Stomach (tissue), 9 donors: ENCODE measurements around the gene ZPBP. TPM values are rescaled to one million over a fixed set of nuclear protein-coding genes. Genes with fewer than 3 reads are reported as not detected.

Experiments
- DNase-seq, 2 donors: peaks; one replicate each; pipeline versions ENCODE4 v3.0.0 to v3.0.0-alpha.2; 2013 to 2019
- H3K27ac ChIP-seq, 5 donors: fragments of 200-600 bp in 4 of 5; sonication (generic) in 4 of 5; one replicate each; pipeline ENCODE4 v1.5.1; 2013 to 2019; ENCODE audit warnings: mild to moderate bottlenecking in 1 of 5, moderate library complexity in 1 of 5
- H3K27me3 ChIP-seq, 3 donors: fragments of 200-600 bp; sonication (generic); one replicate each; pipeline ENCODE4 v1.5.1; 2017 to 2019; ENCODE audit warnings: mixed run types in 1 of 3
- H3K36me3 ChIP-seq, 4 donors: fragments of 200-600 bp; sonication (generic); 1 replicate in 3 of 4; 2 replicates in 1 of 4; pipeline ENCODE4 v1.5.1; 2016 to 2019
- H3K4me1 ChIP-seq, 4 donors: fragments of 200-600 bp; sonication (generic); one replicate each; pipeline ENCODE4 v1.5.1; 2016 to 2019
- H3K4me3 ChIP-seq, 4 donors: fragments of 200-600 bp; sonication (generic) in 3 of 4; one replicate each; pipeline ENCODE4 v1.5.1; 2016 to 2019; ENCODE audit warnings: mild to moderate bottlenecking in 1 of 4
- H3K9me3 ChIP-seq, 4 donors: fragments of 200-600 bp; sonication (generic); one replicate each; pipeline ENCODE4 v1.5.1; 2016 to 2019
- EP300 ChIP-seq: sonication (generic); formaldehyde crosslinking; IDR thresholded peaks from one replicate; pipeline ENCODE4 v1.6.1; 2017; ENCODE audit warnings: antibody characterized with exemption
- POLR2A ChIP-seq, 4 donors: fragments of 450-650 bp; IDR thresholded peaks; one replicate each; pipeline ENCODE4 v1.6.1; 2016; ENCODE audit warnings: antibody characterized with exemption in 4 of 4, control low read depth in 2 of 4, mild to moderate bottlenecking in 1 of 4, moderate library complexity in 1 of 4
- POLR2AphosphoS5 ChIP-seq, 3 donors: sonication (generic); formaldehyde crosslinking; IDR thresholded peaks; one replicate each; pipeline ENCODE4 v1.6.1; 2016; ENCODE audit warnings: antibody characterized with exemption in 3 of 3
- WGBS, 5 donors: extraction: QIAGEN DNeasy Blood & Tissue Kit in 3 of 5; methylation state at CpG; one replicate each; pipeline versions ENCODE4 v1.1.5 to v1.1.7; 2013 to 2018; 5-methylcytosine and 5-hydroxymethylcytosine counted together
- intact Hi-C: fragments of 100-400 bp; cut with DNase I; formaldehyde crosslinking; loops from one replicate; pipeline ENCODE4 v1.15.1; 2023; ENCODE audit warnings: low total_unique reads
- polyA plus RNA-seq, 3 donors: library from polyadenylated mRNA; stranded (reverse); fragments of 200-250 nt; gene quantifications; one replicate each; pipeline ENCODE4 v1.2.3, GENCODE V29; 2013
- total RNA-seq, 5 donors: library from RNA; depleted of rRNA; stranded (reverse); fragments of >200 nt; gene quantifications; one replicate each; pipeline versions ENCODE4 v1.1.0 to v1.2.3, GENCODE V29; 2014 to 2016
- TF ChIP-seq, protein P1 (sequence below), 7 experiments: fragments of 450-650 bp in 4 of 7; fragments of 200-600 bp in 3 of 7; sonication (generic) in 3 of 7; IDR thresholded peaks; one replicate each; pipeline ENCODE4 v1.5.1; 2016 to 2019; ENCODE audit warnings: antibody characterized with exemption in 7 of 7, control low read depth in 2 of 7, mild to moderate bottlenecking in 1 of 7
- donor health status: healthy with polysubstance abuse.
- donor health status: Bipolar disorder and iron deficiency.
- donor health status: healthy.

The ZPBP gene
- total and polyA plus RNA-seq, 8 donors: not detected

DNA sequence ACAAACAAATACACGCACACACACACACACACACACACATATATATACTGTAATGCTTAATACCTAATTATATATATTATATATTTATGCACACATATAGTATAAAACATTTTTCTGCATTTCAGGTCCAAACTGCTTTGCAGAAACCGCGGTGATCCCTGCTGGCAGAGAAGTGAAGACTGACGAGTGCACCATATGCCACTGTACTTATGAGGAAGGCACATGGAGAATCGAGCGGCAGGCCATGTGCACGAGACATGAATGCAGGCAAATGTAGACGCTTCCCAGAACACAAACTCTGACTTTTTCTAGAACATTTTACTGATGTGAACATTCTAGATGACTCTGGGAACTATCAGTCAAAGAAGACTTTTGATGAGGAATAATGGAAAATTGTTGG is 181.1 kb downstream of the ZPBP start:
- Histone ChIP-seq H3K27me3 (no peaks in the 10 kb centered on the region), H3K4me3 (no peak overlapping the region), H3K9me3 (no peaks in the 10 kb centered on the region), H3K27ac (no peak overlapping the region), H3K4me1 (no peaks in the 10 kb centered on the region), H3K36me3 (no peaks in the 10 kb centered on the region)
- WGBS, 5 donors: 82 to 87% (median 86%) methylated on average over 8 of the region's 8 CpGs
- intact Hi-C loops: no loop called here
- TF ChIP-seq, protein P1, sequence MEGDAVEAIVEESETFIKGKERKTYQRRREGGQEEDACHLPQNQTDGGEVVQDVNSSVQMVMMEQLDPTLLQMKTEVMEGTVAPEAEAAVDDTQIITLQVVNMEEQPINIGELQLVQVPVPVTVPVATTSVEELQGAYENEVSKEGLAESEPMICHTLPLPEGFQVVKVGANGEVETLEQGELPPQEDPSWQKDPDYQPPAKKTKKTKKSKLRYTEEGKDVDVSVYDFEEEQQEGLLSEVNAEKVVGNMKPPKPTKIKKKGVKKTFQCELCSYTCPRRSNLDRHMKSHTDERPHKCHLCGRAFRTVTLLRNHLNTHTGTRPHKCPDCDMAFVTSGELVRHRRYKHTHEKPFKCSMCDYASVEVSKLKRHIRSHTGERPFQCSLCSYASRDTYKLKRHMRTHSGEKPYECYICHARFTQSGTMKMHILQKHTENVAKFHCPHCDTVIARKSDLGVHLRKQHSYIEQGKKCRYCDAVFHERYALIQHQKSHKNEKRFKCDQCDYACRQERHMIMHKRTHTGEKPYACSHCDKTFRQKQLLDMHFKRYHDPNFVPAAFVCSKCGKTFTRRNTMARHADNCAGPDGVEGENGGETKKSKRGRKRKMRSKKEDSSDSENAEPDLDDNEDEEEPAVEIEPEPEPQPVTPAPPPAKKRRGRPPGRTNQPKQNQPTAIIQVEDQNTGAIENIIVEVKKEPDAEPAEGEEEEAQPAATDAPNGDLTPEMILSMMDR (IDR thresholded peaks at IDR 0.05): no peak
- TF ChIP-seq EP300: no peak
- TF ChIP-seq POLR2AphosphoS5 (IDR thresholded peaks at IDR 0.05): no peak
- no peak for TF ChIP-seq POLR2A (IDR thresholded peaks at IDR 0.05)
- DNase-seq: no peak

DNA sequence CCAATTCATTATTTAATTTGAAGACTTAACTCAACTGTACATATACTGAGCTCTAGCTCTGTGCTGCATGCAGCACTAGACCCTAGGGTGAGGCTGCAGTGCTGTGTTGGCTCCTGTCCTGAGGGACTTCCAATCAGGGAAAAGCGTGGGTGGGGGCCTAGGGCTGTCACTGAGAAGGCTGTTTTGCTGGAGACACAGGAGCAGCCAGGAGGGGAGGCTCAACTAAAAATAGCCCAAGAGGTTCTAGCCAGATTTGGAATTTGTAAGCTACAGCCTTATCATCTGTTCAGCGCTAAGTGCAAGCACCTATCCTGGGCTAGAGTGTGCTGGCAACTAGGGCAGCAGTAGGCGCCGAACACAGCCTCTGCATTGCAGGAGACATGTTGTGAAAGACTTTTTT is 198.5 kb downstream of the ZPBP start:
- Histone ChIP-seq H3K36me3 (no peaks in the 10 kb centered on the region), H3K4me3 (no peak overlapping the region), H3K4me1 (no peaks in the 10 kb centered on the region), H3K9me3 (peaks cover 0 to 9% (median 0%) of the 10 kb centered on the region in 4 donors), H3K27me3 (no peaks in the 10 kb centered on the region), H3K27ac (no peak overlapping the region)
- DNase-seq: no peak
- intact Hi-C loops: no loop called here
- 77 to 87% (median 81%) methylated on average over 4 of the region's 4 CpGs for WGBS, 5 donors
- TF ChIP-seq, protein P1 (IDR thresholded peaks at IDR 0.05): no peak

DNA sequence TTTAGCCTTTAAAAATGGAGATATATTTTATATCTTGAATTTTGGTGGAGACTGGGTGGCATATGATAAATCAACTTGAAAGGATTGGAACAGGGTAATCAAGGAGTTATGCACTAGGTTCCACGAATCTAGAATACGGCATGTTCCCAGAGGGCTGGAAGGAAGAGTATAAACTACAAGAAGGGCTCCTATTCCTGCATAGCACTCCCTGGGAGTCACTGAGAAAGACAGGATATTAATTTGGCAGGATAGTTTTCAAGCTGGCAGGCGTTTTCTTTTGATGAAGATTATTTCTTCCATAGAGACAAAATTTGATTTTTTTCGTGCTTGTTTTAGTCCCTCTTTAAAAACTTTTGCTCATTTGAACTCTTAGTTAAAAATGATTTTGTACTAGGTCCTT is 199.9 kb downstream of the ZPBP start:
- H3K27me3 ChIP-seq: no peaks in the 10 kb centered on the region
- no peak for DNase-seq
- peaks cover 0 to 9% (median 0%) of the 10 kb centered on the region in 4 donors for H3K9me3 ChIP-seq
- no peak overlapping the region for H3K27ac ChIP-seq
- intact Hi-C loops: no loop called here
- no peaks in the 10 kb centered on the region for H3K36me3 ChIP-seq
- WGBS, 5 donors: 51 to 74% (median 66%) methylated on average over 4 of the region's 4 CpGs
- H3K4me1 ChIP-seq: no peaks in the 10 kb centered on the region
- H3K4me3 ChIP-seq: no peak overlapping the region
- TF ChIP-seq, protein P1 (IDR thresholded peaks at IDR 0.05): no peak
- TF ChIP-seq EP300 (no peak), POLR2AphosphoS5 (IDR thresholded peaks at IDR 0.05) (no peak), POLR2A (IDR thresholded peaks at IDR 0.05) (no peak)

DNA sequence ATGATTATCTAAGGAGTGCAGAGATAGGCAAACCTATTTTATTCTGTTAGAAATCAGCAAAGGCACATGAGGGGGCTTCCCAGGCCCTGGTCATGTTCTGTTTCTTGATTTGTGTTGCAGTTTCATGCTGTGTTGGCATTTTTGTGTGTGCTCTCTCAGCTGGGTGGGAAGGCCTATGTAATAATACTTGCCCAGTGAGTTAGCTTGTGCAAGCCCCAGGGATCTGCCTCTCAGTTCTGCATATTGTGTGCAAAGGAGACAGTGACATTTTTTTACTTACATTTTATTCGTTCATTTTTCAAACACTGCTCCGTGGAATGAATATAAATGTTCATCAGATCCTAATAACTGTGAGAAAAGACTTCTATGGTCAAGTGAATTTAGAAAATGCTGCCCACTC is 200.6 kb downstream of the ZPBP start:
- Histone ChIP-seq H3K27me3 (no peaks in the 10 kb centered on the region), H3K36me3 (no peaks in the 10 kb centered on the region), H3K27ac (no peak overlapping the region), H3K4me1 (no peaks in the 10 kb centered on the region), H3K9me3 (peaks cover 0 to 9% (median 0%) of the 10 kb centered on the region in 4 donors), H3K4me3 (no peak overlapping the region)
- 69 to 81% (median 76%) methylated on average over 2 of the region's 2 CpGs for WGBS, 5 donors
- no peak for DNase-seq
- TF ChIP-seq POLR2A (IDR thresholded peaks at IDR 0.05) (no peak), POLR2AphosphoS5 (IDR thresholded peaks at IDR 0.05) (no peak), EP300 (no peak)
- TF ChIP-seq, protein P1 (IDR thresholded peaks at IDR 0.05): no peak
- intact Hi-C loops: no loop called here

Other genes with a start within 250 kb of the ZPBP start
- 100 to 1,000 TPM in 1 of 5 donors, 10 to 100 TPM in 3, 1 to 10 TPM in 1; 4.5 to 139 (median 14.0) TPM for gene IKZF1, start 211.5 kb upstream of the ZPBP start, total RNA-seq
- gene IKZF1, start 211.5 kb upstream of the ZPBP start, polyA plus RNA-seq: 1 to 10 TPM; 1.5 to 6.4 (median 1.8) TPM